Right atrium auricular region (tissue), 2 donors: ENCODE measurements around the gene NOL4L. TPM values are rescaled to one million over a fixed set of nuclear protein-coding genes. Genes with fewer than 3 reads are reported as not detected.

Experiments
- DNase-seq: peaks from one replicate; pipeline ENCODE4 v3.0.0-alpha.2; 2019; ENCODE audit warnings: low spot score
- H3K27ac ChIP-seq, 2 donors: fragments of 200-600 bp; sonication (generic); 1 replicate in 1 of 2; 2 replicates in 1 of 2; pipeline ENCODE4 v1.5.1; 2016 to 2019
- H3K27me3 ChIP-seq, 2 donors: fragments of 200-600 bp; sonication (generic); one replicate each; pipeline versions ENCODE4 v1.5.1 to v1.6.0; 2017 to 2019
- H3K36me3 ChIP-seq: fragments of 200-600 bp; sonication (generic); one replicate; pipeline ENCODE4 v1.5.1; 2016
- H3K4me1 ChIP-seq, 2 donors: fragments of 200-600 bp; sonication (generic); one replicate each; pipeline versions ENCODE4 v1.5.1 to v1.6.0; 2017 to 2019
- H3K4me3 ChIP-seq, 2 donors: fragments of 200-600 bp; sonication (generic); 1 replicate in 1 of 2; 2 replicates in 1 of 2; pipeline ENCODE4 v1.5.1; 2017 to 2019; ENCODE audit warnings: mild to moderate bottlenecking in 1 of 2, moderate library complexity in 1 of 2
- H3K9me3 ChIP-seq, 2 donors: fragments of 200-600 bp; sonication (generic); one replicate each; pipeline ENCODE4 v1.5.1; 2019
- total RNA-seq, 2 donors: library from RNA; depleted of rRNA; stranded (reverse); fragments of >200 nt; gene quantifications; one replicate each; pipeline ENCODE4 v1.1.0, GENCODE V29; 2016
- TF ChIP-seq, protein P1 (sequence below), 2 donors: fragments of 200-600 bp; sonication (generic); IDR thresholded peaks; one replicate each; pipeline ENCODE4 v1.5.1; 2019; ENCODE audit warnings: antibody characterized with exemption in 2 of 2

The NOL4L gene
- total RNA-seq, 2 donors from 2014 or later, result 7.6 to 10.4 TPM

DNA sequence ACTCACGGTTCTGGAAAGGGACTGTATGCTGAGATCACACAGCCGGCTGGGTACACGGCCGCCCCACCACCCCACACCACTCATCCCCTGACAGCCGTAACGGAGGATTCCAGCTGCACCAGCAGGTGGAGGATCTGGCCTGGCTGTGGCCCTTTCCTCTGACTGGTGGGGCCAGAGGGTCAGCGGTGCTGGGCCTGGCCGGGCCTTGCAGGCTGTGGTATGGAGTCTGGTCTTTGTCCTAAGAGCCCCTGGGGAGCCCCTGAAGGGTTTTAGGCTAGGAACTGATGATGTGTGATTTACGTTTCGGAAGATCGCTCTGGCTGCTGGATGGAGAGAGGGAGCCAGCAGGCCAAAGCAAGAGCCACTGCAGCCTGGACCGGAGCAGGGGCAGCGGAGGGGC lies 26.6 kb downstream of the NOL4L start:
- H3K4me1 ChIP-seq, result peaks cover 0 to 17% of the 10 kb centered on the region in 2 donors
- DNase-seq, result no peak
- no peak overlapping the region for H3K4me3 ChIP-seq
- no peak overlapping the region for H3K27ac ChIP-seq
- no peaks in the 10 kb centered on the region for H3K27me3 ChIP-seq
- H3K36me3 ChIP-seq, result no peaks in the 10 kb centered on the region
- TF ChIP-seq, protein P1, sequence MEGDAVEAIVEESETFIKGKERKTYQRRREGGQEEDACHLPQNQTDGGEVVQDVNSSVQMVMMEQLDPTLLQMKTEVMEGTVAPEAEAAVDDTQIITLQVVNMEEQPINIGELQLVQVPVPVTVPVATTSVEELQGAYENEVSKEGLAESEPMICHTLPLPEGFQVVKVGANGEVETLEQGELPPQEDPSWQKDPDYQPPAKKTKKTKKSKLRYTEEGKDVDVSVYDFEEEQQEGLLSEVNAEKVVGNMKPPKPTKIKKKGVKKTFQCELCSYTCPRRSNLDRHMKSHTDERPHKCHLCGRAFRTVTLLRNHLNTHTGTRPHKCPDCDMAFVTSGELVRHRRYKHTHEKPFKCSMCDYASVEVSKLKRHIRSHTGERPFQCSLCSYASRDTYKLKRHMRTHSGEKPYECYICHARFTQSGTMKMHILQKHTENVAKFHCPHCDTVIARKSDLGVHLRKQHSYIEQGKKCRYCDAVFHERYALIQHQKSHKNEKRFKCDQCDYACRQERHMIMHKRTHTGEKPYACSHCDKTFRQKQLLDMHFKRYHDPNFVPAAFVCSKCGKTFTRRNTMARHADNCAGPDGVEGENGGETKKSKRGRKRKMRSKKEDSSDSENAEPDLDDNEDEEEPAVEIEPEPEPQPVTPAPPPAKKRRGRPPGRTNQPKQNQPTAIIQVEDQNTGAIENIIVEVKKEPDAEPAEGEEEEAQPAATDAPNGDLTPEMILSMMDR (IDR thresholded peaks at IDR 0.05), result no peak
- H3K9me3 ChIP-seq, result no peaks in the 10 kb centered on the region

DNA sequence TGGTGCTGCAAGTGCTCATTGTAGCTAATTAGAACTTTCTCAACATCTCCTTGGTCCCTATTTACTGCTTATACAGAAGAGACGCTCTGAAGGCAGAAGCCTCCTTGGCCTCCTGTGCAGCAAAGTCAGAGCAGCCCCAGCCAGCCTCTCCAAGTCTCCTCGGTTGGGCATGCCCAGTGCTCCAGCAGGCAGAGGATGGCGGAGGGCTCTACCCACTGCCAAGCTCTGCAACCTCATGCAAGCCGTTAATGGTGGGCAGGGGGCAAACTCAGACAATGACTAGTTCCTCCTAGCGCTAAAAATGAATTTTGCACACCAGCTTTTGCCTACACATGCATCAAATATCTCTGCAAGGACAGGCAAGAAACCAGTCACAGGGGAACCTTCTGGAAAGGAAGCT lies 27.8 kb downstream of the NOL4L start:
- Histone ChIP-seq H3K36me3 (no peaks in the 10 kb centered on the region), H3K27me3 (no peaks in the 10 kb centered on the region), H3K4me3 (no peak overlapping the region), H3K4me1 (peaks cover 0 to 14% of the 10 kb centered on the region in 2 donors), H3K27ac (no peak overlapping the region), H3K9me3 (no peaks in the 10 kb centered on the region)
- no peak for DNase-seq
- TF ChIP-seq, protein P1 (IDR thresholded peaks at IDR 0.05), result no peak

DNA sequence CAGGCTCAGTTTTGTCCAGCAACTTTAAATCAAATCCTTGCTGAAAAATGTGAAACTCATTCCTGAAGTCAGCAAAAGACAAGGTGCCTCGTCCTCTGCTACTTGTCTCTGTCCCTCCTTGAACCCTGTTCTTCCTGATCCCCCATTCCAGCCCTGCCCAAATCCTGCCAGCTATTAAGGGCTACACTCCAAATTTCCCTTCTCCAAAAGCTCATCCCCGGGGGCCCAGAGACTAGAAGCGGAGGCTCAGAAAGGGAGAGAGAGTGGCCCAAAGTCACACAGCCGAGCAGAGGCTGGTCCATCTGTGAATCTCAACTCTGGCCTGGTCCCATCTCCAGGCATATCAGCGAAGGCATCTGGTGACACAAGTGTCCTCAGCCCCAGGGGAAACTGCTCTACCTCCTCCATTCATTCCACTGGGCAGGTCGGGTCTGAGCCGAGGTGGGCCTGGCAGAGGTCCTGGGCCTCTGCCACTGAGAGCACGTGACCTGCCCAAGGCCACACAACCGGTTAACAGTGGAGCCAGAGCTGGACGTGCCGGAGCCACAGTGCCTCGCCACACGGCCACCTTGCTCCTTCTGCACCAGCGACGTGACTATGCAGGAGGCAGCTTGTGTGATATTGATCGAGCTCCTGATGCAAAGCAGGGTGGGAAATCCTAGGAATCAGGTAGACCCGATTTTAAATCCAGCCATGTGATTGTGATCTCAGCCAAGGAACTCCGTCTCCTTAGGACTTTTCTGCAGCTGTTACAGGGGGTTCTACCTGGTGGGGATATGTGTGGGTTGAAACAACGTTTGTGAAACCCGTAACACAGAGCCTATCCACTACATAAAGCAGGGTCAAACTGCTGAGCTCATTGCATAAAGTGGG lies 28.6 kb downstream of the NOL4L start:
- H3K9me3 ChIP-seq, result no peaks in the 10 kb centered on the region
- no peak for DNase-seq
- H3K4me3 ChIP-seq, result no peak overlapping the region
- no peak overlapping the region for H3K27ac ChIP-seq
- no peaks in the 10 kb centered on the region for H3K27me3 ChIP-seq
- TF ChIP-seq, protein P1 (IDR thresholded peaks at IDR 0.05), result no peak
- peaks cover 0 to 9% of the 10 kb centered on the region in 2 donors for H3K4me1 ChIP-seq
- no peaks in the 10 kb centered on the region for H3K36me3 ChIP-seq

DNA sequence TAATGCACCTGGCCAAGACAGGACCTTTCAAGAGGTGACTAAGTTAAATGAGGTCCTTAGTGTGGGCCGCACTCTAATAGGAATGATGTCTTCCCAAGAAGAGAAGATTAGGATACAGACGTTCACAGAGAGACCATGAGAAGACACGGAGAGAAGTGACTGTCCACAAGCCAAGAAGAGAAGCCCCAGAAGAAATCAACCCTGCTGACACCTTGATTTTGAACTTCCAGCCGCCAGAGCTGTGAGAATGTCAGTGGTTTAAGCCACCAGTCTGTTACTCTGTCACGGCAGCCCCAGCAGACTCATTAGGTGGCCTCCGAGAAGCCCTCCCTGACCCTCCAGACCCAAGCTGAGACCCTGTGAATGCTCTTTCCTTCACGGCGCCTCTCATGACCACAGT lies 29.5 kb downstream of the NOL4L start:
- no peaks in the 10 kb centered on the region for H3K9me3 ChIP-seq
- H3K4me3 ChIP-seq, result no peak overlapping the region
- H3K27ac ChIP-seq, result no peak overlapping the region
- no peaks in the 10 kb centered on the region for H3K36me3 ChIP-seq
- DNase-seq, result no peak
- H3K27me3 ChIP-seq, result no peaks in the 10 kb centered on the region
- TF ChIP-seq, protein P1 (IDR thresholded peaks at IDR 0.05), result no peak
- peaks cover 0 to 4% of the 10 kb centered on the region in 2 donors for H3K4me1 ChIP-seq

DNA sequence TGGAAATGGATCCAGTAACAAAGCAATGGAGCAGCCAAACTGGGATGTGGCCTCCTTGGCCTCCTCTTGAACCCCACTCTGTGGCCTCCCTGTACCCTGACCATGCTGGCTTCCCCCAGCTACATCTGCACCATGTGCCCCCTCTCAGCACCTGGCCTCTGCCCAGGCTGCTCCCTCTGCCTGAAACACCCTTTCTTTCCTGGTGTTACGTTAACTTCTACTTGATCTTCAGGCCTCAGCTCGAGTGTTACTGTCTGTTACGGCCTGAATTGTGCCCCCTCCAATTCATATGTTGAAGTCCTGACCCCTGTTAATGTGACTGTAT lies 30.2 kb downstream of the NOL4L start:
- H3K4me1 ChIP-seq, result peaks cover 0 to 3% of the 10 kb centered on the region in 2 donors
- H3K4me3 ChIP-seq, result no peak overlapping the region
- H3K27me3 ChIP-seq, result no peaks in the 10 kb centered on the region
- no peak overlapping the region for H3K27ac ChIP-seq
- TF ChIP-seq, protein P1 (IDR thresholded peaks at IDR 0.05), result no peak
- DNase-seq, result no peak
- H3K36me3 ChIP-seq, result no peaks in the 10 kb centered on the region
- no peaks in the 10 kb centered on the region for H3K9me3 ChIP-seq

DNA sequence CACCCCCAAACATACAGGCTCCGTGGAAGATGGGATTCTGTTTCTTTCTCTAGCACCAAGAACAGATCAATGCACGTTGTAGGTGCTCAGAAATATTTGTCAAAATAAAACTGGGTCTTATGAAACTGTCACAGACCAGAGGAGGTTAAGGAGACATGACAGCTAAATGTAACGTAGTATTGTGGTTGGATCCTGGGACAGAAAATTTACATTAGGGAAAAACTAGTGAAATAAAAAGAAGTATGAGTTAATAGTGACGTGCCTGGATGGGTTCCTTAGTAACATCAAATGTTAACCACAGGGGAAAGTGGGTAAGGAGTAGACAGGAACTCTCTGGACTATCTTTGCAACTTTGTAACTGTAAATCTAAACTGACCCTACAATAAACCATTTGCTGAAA lies 31.5 kb downstream of the NOL4L start:
- Histone ChIP-seq H3K9me3 (no peaks in the 10 kb centered on the region), H3K4me1 (no peaks in the 10 kb centered on the region), H3K27ac (no peak overlapping the region), H3K36me3 (no peaks in the 10 kb centered on the region), H3K27me3 (no peaks in the 10 kb centered on the region), H3K4me3 (no peak overlapping the region)
- DNase-seq, result no peak
- TF ChIP-seq, protein P1 (IDR thresholded peaks at IDR 0.05), result no peak
